GM12878 (cell line): ENCODE measurements around the gene SYCP2. TPM values are rescaled to one million over a fixed set of nuclear protein-coding genes. Genes with fewer than 3 reads are reported as not detected.

ENCODE experiments used
- ATAC-seq: fragments of 200-7000 bp; cut with Tn5 transposase; 3 replicates; pipeline ENCODE4 v1.9.1; 2020; ENCODE audit warnings: mild to moderate bottlenecking, moderate library complexity
- BruUV-seq: library from RNA; stranded (reverse); fragments of 400-500 nt; replicated peaks from 2 replicates; lab custom pipeline; 2021; lab: Mats Ljungman, UMichigan
- CTCF ChIA-PET: fragments of 300-600 bp; sonication (Branson Sonifier 250); formaldehyde crosslinking; extraction: SDS; loops from one replicate; lab custom pipeline; 2021; ENCODE audit warnings: inconsistent platforms; lab: Yijun Ruan, JAX
- POLR2A ChIA-PET: fragments of 350-600 bp; formaldehyde crosslinking; extraction: SDS; loops from one replicate; lab custom pipeline; 2021; ENCODE audit warnings: inconsistent platforms; lab: Charles Lee
- RAD21 ChIA-PET: fragments of 300-600 bp; sonication (Branson Sonifier 250); formaldehyde crosslinking; loops from one replicate; lab custom pipeline; 2023; ENCODE audit warnings: antibody characterized with exemption; ENCODE audit not compliant: unreplicated experiment; lab: Charles Lee
- SMC1A ChIA-PET: fragments of 300-600 bp; sonication (Branson Sonifier 250); formaldehyde crosslinking; loops from one replicate; lab custom pipeline; 2023; ENCODE audit not compliant: unreplicated experiment, uncharacterized antibody; lab: Charles Lee
- DNase-seq: peaks from one replicate; pipeline ENCODE4 v3.0.0-alpha.2; 2011; ENCODE audit warnings: low read depth, low spot score
- FAIRE-seq: peaks from 3 replicates; lab custom pipeline; 2011; peaks lifted over from hg19 to GRCh38; lab: Jason Lieb, UNC
- H2AFZ ChIP-seq: 2 replicates; pipeline ENCODE4 v1.6.0; 2011; ENCODE audit warnings: low read depth, low read length, control low read depth; ENCODE audit not compliant: control insufficient read depth
- H3K27ac ChIP-seq: 2 replicates; pipeline ENCODE4 v1.5.1; 2011; ENCODE audit warnings: control low read depth; ENCODE audit not compliant: control insufficient read depth, insufficient read depth
- H3K27me3 ChIP-seq, 2 experiments: replicated peaks in 1 of 2; 2 replicates each; pipeline versions ENCODE4 v1.6.0 to v1.6.1; 2011; ENCODE audit warnings: low read length in 1 of 2; ENCODE audit not compliant: control insufficient read depth in 2 of 2, insufficient read depth in 2 of 2
- H3K36me3 ChIP-seq, 2 experiments: 2 replicates each; pipeline ENCODE4 v1.5.1; 2011; ENCODE audit warnings: low read length in 1 of 2; ENCODE audit not compliant: control insufficient read depth in 2 of 2, insufficient read depth in 2 of 2
- H3K4me1 ChIP-seq: 2 replicates; pipeline ENCODE4 v1.6.1; 2011; ENCODE audit warnings: mild to moderate bottlenecking, low read length, moderate library complexity, mixed read lengths; ENCODE audit not compliant: control insufficient read depth, insufficient read depth
- H3K4me2 ChIP-seq: 2 replicates; pipeline ENCODE4 v1.6.0; 2011; ENCODE audit warnings: control low read depth; ENCODE audit not compliant: control insufficient read depth, insufficient read depth
- H3K4me3 ChIP-seq: fragments of 200-600 bp; sonication (generic); 2 replicates; pipeline ENCODE4 v1.5.1; 2016
- H3K79me2 ChIP-seq: 2 replicates; pipeline ENCODE4 v1.6.0; 2011; ENCODE audit warnings: low read length; ENCODE audit not compliant: control insufficient read depth, insufficient read depth
- H3K9ac ChIP-seq: 2 replicates; pipeline ENCODE4 v1.8.0; 2011; ENCODE audit warnings: low read length, control low read depth, mixed read lengths; ENCODE audit not compliant: control insufficient read depth, insufficient read depth
- H3K9me3 ChIP-seq: replicated peaks from 3 replicates; pipeline ENCODE4 v1.5.1; 2011; ENCODE audit warnings: mild to moderate bottlenecking, low read length; ENCODE audit not compliant: control insufficient read depth, insufficient read depth
- H4K20me1 ChIP-seq: 2 replicates; pipeline ENCODE4 v1.6.0; 2011; ENCODE audit not compliant: control insufficient read depth, insufficient read depth
- CEBPB ChIP-seq, 2 experiments: fragments of 150-350 bp in 1 of 2; IDR thresholded peaks; 2 replicates each; pipeline ENCODE4 v1.6.1; 2012 to 2014; ENCODE audit warnings: low read depth in 2 of 2, low read length in 2 of 2, borderline replicate concordance in 1 of 2, inconsistent platforms in 1 of 2
- CTCF ChIP-seq, 3 experiments: IDR thresholded peaks in 2 of 3; conservative IDR thresholded peaks in 1 of 3; 2 replicates each; pipeline ENCODE4 v1.5.1; 2011; ENCODE audit warnings: low read depth in 3 of 3, low read length in 3 of 3, mild to moderate bottlenecking in 3 of 3, control low read depth in 2 of 3, moderate library complexity in 2 of 3, inconsistent platforms in 1 of 3, mixed read lengths in 1 of 3; ENCODE audit not compliant: control insufficient read depth in 2 of 3, insufficient read depth in 1 of 3; ENCODE audit errors: extremely low read depth in 1 of 3
- FOS ChIP-seq: IDR thresholded peaks from 3 replicates; pipeline ENCODE4 v1.6.1; 2011; ENCODE audit warnings: borderline replicate concordance; ENCODE audit not compliant: insufficient read length; ENCODE audit errors: extremely low read depth
- GATAD2B ChIP-seq: fragments of 450-650 bp; conservative IDR thresholded peaks from 2 replicates; pipeline ENCODE4 v1.6.1; 2017; ENCODE audit warnings: low read depth, mild to moderate bottlenecking, moderate library complexity
- IKZF2 ChIP-seq, 2 experiments: fragments of 450-650 bp; IDR thresholded peaks; 2 replicates each; pipeline ENCODE4 v1.6.1; 2017; ENCODE audit warnings: mild to moderate bottlenecking in 2 of 2, moderate library complexity in 2 of 2
- MXI1 ChIP-seq: fragments of 150-350 bp; IDR thresholded peaks from 2 replicates; pipeline ENCODE4 v1.6.1; 2011; ENCODE audit warnings: low read depth, mild to moderate bottlenecking, inconsistent platforms, low read length, improper control_type of control experiment
- SP1 ChIP-seq: IDR thresholded peaks from one replicate; pipeline ENCODE4 v1.6.1; 2011; ENCODE audit warnings: low read depth, low read length
- SREBF2 ChIP-seq: IDR thresholded peaks from 2 replicates; pipeline ENCODE4 v1.6.1; 2012; ENCODE audit warnings: mild to moderate bottlenecking, low read length
- ZNF217 ChIP-seq: fragments of 450-650 bp; IDR thresholded peaks from 2 replicates; pipeline ENCODE4 v1.6.1; 2017; ENCODE audit warnings: antibody characterized with exemption, mild to moderate bottlenecking
- WGBS: methylation state at CpG from one replicate; pipeline ENCODE4 v1.1.6; 2016; ENCODE audit warnings: low lambda C conversion rate; ENCODE audit not compliant: insufficient replicate concordance, insufficient coverage; ENCODE audit errors: missing lambda C conversion rate; 5-methylcytosine and 5-hydroxymethylcytosine counted together
- in situ Hi-C: fragments of 300-500 bp; cut with MboI; formaldehyde crosslinking; loops from 9 replicates; pipeline ENCODE4 v1.14.3; 2018; ENCODE audit warnings: mixed read lengths
- intact Hi-C: fragments of 100-400 bp; cut with micrococcal nuclease; formaldehyde crosslinking; loops from one replicate; pipeline ENCODE4 v1.14.2; 2022; ENCODE audit not compliant: unreplicated experiment
- polyA plus RNA-seq, 11 experiments: library from polyadenylated mRNA; depleted of rRNA in 4 of 11; unstranded in 6 of 11; stranded (reverse) in 5 of 11; fragments of >200 nt; fragmentation: Nextera tagmentation in 4 of 11; fragmentation: Illumina TruSeq in 1 of 11; extraction: Ambion mirVana in 4 of 11; extraction: Trizol in 1 of 11; gene quantifications; 1 replicate in 1 of 11; 2 replicates in 10 of 11; pipeline versions ENCODE4 v1.2.1 to v1.2.3, GENCODE V29; 2011 to 2016; ENCODE audit warnings: inconsistent platforms in 2 of 11, missing spikeins in 2 of 11, low read depth in 1 of 11
- small RNA-seq: library from RNA; depleted of rRNA; stranded (forward); fragments of <200 nt; gene quantifications from one replicate; pipeline ENCODE3, GENCODE V24; 2014
- total RNA-seq, 4 experiments: library from RNA; depleted of rRNA in 3 of 4; stranded (reverse); fragments of >200 nt in 3 of 4; fragmentation: Illumina TruSeq in 1 of 4; extraction: Trizol in 1 of 4; gene quantifications; 2 replicates each; pipeline versions ENCODE4 v1.2.1 to v1.2.3, GENCODE V29; 2013 to 2021

The SYCP2 gene
- total and polyA plus RNA-seq, 10 of the 15 experiments (the other 5 are each of a cell fraction or from before 2014, with no cell fraction given) = 0.01 to 0.18 (median 0.09) TPM; not detected in 2

DNA sequence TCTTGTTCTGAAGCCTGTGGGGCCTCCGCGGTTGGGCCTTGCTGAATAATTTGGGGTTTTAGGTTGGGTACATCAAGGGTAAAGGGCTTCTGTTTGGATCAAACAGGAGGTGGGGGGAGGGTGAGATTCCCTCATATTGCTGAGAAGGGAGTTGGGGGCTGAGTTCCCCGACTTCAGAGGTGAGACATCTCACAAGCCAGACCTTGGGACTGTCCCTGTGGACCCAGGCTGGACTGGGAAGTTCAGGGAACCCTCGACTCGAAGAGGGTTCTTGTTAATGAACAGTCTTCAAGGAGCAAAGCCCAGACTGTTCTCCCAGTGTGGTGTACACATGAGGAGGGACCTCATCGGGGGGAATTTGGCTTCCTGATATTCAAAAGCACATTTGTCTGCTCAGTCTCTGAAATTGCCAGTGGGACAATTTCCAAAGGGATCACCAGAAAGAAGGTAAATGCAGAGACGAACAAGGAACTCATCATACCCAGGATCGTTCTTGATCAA is 118.5 kb downstream of the SYCP2 start (continued):
- TF ChIP-seq MXI1 = no peak
- TF ChIP-seq GATAD2B = no peak

DNA sequence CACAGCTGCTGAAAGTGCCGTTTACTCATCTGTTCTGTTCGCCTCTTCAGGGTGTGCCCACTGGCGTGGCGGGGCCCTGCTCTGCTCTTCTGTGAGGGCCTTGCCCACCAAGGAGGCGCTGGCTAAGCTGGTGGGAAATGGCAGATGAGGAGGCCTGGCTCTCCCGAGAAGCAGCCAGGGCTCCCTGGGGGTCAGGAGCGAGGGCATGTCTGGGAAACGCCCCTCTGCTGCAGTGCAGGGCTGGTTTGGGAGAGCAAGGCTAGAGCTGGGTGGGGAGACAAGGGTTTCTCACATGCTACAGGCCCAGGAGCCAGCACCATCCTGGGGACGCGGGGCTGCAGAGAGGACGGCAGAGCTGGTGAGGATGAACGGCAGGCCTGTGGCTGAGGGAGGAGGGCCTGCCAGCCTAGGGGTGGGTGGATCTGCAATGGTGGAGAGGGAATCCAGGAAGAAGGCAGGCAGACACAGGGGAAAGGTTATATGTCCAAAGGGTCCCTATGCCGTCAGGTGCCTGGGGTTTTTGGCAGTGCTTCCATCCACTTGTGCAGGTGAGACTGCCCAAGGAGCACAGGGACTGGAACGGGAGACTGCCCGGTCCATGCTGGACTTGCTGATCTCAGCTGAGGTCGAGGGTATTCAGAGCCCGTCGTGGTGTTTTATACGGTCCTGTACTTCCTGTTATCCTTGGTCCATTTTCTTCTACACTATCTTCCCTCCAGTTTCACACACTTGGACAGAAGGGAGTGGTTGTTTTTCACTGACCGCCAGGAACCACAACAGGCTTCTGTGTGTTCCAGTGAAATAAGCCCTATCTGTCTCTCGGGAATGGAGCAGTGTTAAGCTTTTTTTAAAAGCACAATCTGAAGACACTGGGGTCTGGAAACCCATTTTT is 119.2 kb downstream of the SYCP2 start:
- no peak for ATAC-seq
- no peak overlapping the region for H3K27ac ChIP-seq
- no peaks in the 10 kb centered on the region for H4K20me1 ChIP-seq
- no peaks in the 10 kb centered on the region for H3K79me2 ChIP-seq
- ChIA-PET POLR2A (no interaction called here), SMC1A (no interaction called here), CTCF (interaction anchor here (0.8 kb wide), 1 partner anchor 23 kb away, joined by 4 read pairs; no protein-coding TSS in a partner anchor), RAD21 (no interaction called here)
- no peaks in the 10 kb centered on the region; a peak in 1 of 4 replicates for H3K27me3 ChIP-seq
- H3K9me3 ChIP-seq = no peaks in the 10 kb centered on the region
- BruUV-seq = no TSS peak
- H3K36me3 ChIP-seq = no peaks in the 10 kb centered on the region
- no peak overlapping the region for H3K4me3 ChIP-seq
- TF ChIP-seq CEBPB (IDR thresholded peaks at IDR 0.05; ENCODE audit: borderline replicate concordance in 1 of 2, low read depth in 2 of 2, low read length in 2 of 2) (no peak), ZNF217 (no peak), FOS (no peak), IKZF2 (IDR thresholded peaks at IDR 0.05) (no peak), SREBF2 (no peak), SP1 (no peak), CTCF (IDR thresholded peaks at IDR 0.05 in 2 of 3, conservative IDR thresholded peaks at IDR 0.05 in 1 of 3; ENCODE audit: control insufficient read depth in 2 of 3, extremely low read depth in 1 of 3, insufficient read depth in 1 of 3, low read depth in 3 of 3, low read length in 3 of 3) (no peak)
- DNase-seq = no peak
- no peak overlapping the region for H2AFZ ChIP-seq
- whole genome bisulfite sequencing = 33% methylated on average over 21 of the region's 21 CpGs
- no peak overlapping the region for H3K9ac ChIP-seq
- H3K4me1 ChIP-seq = no peaks in the 10 kb centered on the region
- intact Hi-C loops = no loop called here
- FAIRE-seq = no peak
- in situ Hi-C loops = loop anchor here (25.0 kb wide), 1 partner anchor 1252 kb away; no protein-coding TSS in a partner anchor
- no peak overlapping the region for H3K4me2 ChIP-seq

Small RNA genes within 50 kb of the gene (small RNA-seq; reads per million reads assigned to genes)
- not detected for gene RNU7-141P

Other genes starting within 250 kb of the SYCP2 start
- gene PPP1R3D, start 6.7 kb upstream of the SYCP2 start, total RNA-seq (2014; rRNA removed) = 4.4 TPM in 2 replicates
- 3.3 and 3.6 TPM in 2 replicates for gene PPP1R3D, start 6.7 kb upstream of the SYCP2 start, total RNA-seq (2014; rRNA removed; fragmentation: Illumina TruSeq; extraction: Trizol)
- gene PPP1R3D, start 6.7 kb upstream of the SYCP2 start, total RNA-seq (2021) = 4.8 and 5.1 TPM in 2 replicates
- 2.0 and 2.8 TPM in 2 replicates for gene PPP1R3D, start 6.7 kb upstream of the SYCP2 start, polyA plus RNA-seq (2011; rRNA removed)
- gene PPP1R3D, start 6.7 kb upstream of the SYCP2 start, polyA plus RNA-seq (2014; fragmentation: Illumina TruSeq; extraction: Trizol) = 3.1 and 4.1 TPM in 2 replicates
- 1 to 10 TPM in 1 of 2 experiments, under 1 TPM in 1; 0.74 to 1.3 TPM for gene PPP1R3D, start 6.7 kb upstream of the SYCP2 start, polyA plus RNA-seq (2014; fragmentation: Nextera tagmentation; extraction: Ambion mirVana)
- gene PPP1R3D, start 6.7 kb upstream of the SYCP2 start, polyA plus RNA-seq (2014; rRNA removed) = 2.7 and 3.0 TPM in 2 replicates
- gene PPP1R3D, start 6.7 kb upstream of the SYCP2 start, polyA plus RNA-seq (2016; fragmentation: Nextera tagmentation; extraction: Ambion mirVana) = 1 to 10 TPM in 1 of 2 experiments, under 1 TPM in 1; 0.39 to 2.8 TPM
- gene FAM217B, start 6.8 kb upstream of the SYCP2 start, total RNA-seq (2014; rRNA removed) = 8.9 and 9.1 TPM in 2 replicates
- 6.0 and 6.8 TPM in 2 replicates for gene FAM217B, start 6.8 kb upstream of the SYCP2 start, total RNA-seq (2014; rRNA removed; fragmentation: Illumina TruSeq; extraction: Trizol)
- 15.1 and 16.0 TPM in 2 replicates for gene FAM217B, start 6.8 kb upstream of the SYCP2 start, total RNA-seq (2021)
- 14.5 and 25.4 TPM in 2 replicates for gene FAM217B, start 6.8 kb upstream of the SYCP2 start, polyA plus RNA-seq (2011; rRNA removed)
- 11.2 and 14.2 TPM in 2 replicates for gene FAM217B, start 6.8 kb upstream of the SYCP2 start, polyA plus RNA-seq (2014; fragmentation: Illumina TruSeq; extraction: Trizol)
- gene FAM217B, start 6.8 kb upstream of the SYCP2 start, polyA plus RNA-seq (2014; fragmentation: Nextera tagmentation; extraction: Ambion mirVana) = 1 to 10 TPM; 6.3 to 6.8 TPM
- 6.8 and 10.0 TPM in 2 replicates for gene FAM217B, start 6.8 kb upstream of the SYCP2 start, polyA plus RNA-seq (2014; rRNA removed)
- 10 to 100 TPM; 17.5 to 18.3 TPM for gene FAM217B, start 6.8 kb upstream of the SYCP2 start, polyA plus RNA-seq (2016; fragmentation: Nextera tagmentation; extraction: Ambion mirVana)
- 0.06 and 0.16 TPM in 2 replicates for gene CDH26, start 24.8 kb upstream of the SYCP2 start, total RNA-seq (2014; rRNA removed)
- gene CDH26, start 24.8 kb upstream of the SYCP2 start, total RNA-seq (2014; rRNA removed; fragmentation: Illumina TruSeq; extraction: Trizol) = not detected in 2 replicates
- 0.10 TPM in 1 of 2 replicates, not detected in the other for gene CDH26, start 24.8 kb upstream of the SYCP2 start, total RNA-seq (2021)
- gene CDH26, start 24.8 kb upstream of the SYCP2 start, polyA plus RNA-seq (2011; rRNA removed) = 0.16 and 0.39 TPM in 2 replicates
- gene CDH26, start 24.8 kb upstream of the SYCP2 start, polyA plus RNA-seq (2014; fragmentation: Illumina TruSeq; extraction: Trizol) = 0.03 TPM in 1 of 2 replicates, not detected in the other
- under 1 TPM in 1 of 2 experiments, not detected in 1; 0.05 TPM for gene CDH26, start 24.8 kb upstream of the SYCP2 start, polyA plus RNA-seq (2014; fragmentation: Nextera tagmentation; extraction: Ambion mirVana)
- gene CDH26, start 24.8 kb upstream of the SYCP2 start, polyA plus RNA-seq (2014; rRNA removed) = 0.18 and 0.19 TPM in 2 replicates
- not detected for gene CDH26, start 24.8 kb upstream of the SYCP2 start, polyA plus RNA-seq (2016; fragmentation: Nextera tagmentation; extraction: Ambion mirVana)